AG04450 (cell line): ENCODE data around the gene ARF1. TPM values are rescaled to one million over a fixed set of nuclear protein-coding genes. Genes with fewer than 3 reads are reported as not detected.

Experiments used
- CTCF ChIA-PET: fragments of 300-600, 350-600 bp; formaldehyde crosslinking; extraction: SDS; loops from one replicate; lab custom pipeline; 2022; ENCODE audit warnings: antibody characterized with exemption, inconsistent platforms; lab: Charles Lee
- POLR2A ChIA-PET: fragments of 350-600 bp; formaldehyde crosslinking; extraction: SDS; loops from one replicate; lab custom pipeline; 2021; ENCODE audit warnings: antibody characterized with exemption, inconsistent platforms; lab: Yijun Ruan, JAX
- DNase-seq: peaks from one replicate; pipeline ENCODE4 v3.0.0-alpha.2; 2011; ENCODE audit warnings: low read depth, low spot score
- H3K27ac ChIP-seq: one replicate; pipeline ENCODE4 v1.5.1; 2012; ENCODE audit warnings: low read depth, low read length, control low read depth
- H3K27me3 ChIP-seq: one replicate; pipeline ENCODE4 v1.6.0; 2012; ENCODE audit warnings: low read length; ENCODE audit not compliant: control insufficient read depth, insufficient read depth
- H3K4me3 ChIP-seq: 2 replicates; pipeline ENCODE4 v1.5.1; 2011; ENCODE audit warnings: mild to moderate bottlenecking, low read depth, low read length, control low read depth
- H3K9me3 ChIP-seq: 2 replicates; pipeline ENCODE4 v1.5.1; 2012; ENCODE audit warnings: low read length; ENCODE audit not compliant: control insufficient read depth, insufficient read depth
- polyA plus RNA-seq: library from polyadenylated mRNA; depleted of rRNA; stranded (reverse); fragments of >200 nt; gene quantifications from 2 replicates; pipeline ENCODE4 v1.2.3, GENCODE V29; 2011
- TF ChIP-seq, protein P1 (sequence below): IDR thresholded peaks from 2 replicates; pipeline ENCODE4 v1.5.1; 2011; ENCODE audit warnings: low read depth, low read length, control low read depth, inconsistent platforms

The ARF1 gene
- polyA plus RNA-seq, 1 experiment = 445 TPM

DNA sequence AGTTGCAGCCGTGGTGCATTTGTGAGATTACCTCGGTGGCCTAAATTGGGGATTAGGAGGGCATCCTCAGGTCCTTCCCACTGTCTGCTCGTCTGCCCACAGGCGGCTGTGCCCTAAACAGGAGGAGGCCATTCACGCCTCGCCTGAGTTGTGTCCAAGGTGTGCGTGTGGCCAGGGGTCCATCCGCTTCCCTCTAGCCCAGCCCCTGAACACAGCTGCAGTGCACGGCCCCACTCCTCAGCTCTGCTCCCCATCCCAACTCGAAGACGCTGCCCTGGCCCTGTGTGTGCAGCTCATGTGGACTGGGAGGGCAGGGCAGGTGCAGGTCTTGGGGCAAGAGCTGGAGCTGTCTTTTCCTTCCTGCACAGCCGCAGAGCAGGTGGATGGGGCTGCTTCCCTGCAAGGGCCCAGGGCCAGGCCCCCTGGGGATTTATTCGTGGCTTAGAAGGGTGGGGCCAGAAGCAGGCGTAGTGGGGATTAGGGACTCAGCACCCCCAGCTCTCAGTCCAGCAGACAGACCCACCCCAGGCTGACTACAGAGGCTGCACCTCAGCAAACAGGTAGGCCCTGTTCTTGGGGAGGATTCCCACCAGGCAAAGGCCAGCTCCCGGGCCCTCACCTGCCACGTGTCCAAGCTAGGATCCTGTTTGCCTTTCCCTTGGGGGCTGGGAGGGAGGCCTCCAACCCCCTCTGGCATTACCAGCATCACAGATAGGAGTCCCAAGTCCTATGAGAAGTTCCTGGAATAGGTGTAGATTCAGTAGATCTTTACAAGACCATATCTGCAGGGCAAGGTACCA, 61.9 kb downstream of the ARF1 start:
- POLR2A ChIA-PET = no interaction called here
- CTCF ChIA-PET = interaction anchor here (1.1 to 1.9 kb wide), 2 partner anchors 14 to 21 kb away, joined by 3 to 7 read pairs; no protein-coding TSS in a partner anchor

DNA sequence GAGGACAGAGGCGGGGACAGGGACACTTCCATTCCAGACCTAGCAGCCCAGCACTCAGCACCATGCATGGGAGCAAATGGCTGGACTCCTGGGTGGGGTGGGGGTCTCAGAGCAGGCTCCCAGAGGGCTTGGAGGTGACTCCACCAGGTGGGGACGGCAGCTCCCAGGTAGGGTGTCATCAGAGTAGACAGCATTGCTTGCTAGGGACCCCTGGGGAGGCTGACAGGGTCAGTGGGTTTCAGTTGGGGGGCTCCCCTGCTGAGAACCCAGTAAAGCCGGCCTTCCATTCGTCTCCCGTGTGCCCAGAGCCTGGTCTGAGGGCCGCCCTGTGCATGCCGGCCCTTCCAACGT, 62.5 kb downstream of the ARF1 start:
- DNase-seq = no peak
- Histone ChIP-seq H3K27me3 (no peaks in the 10 kb centered on the region), H3K27ac (no peak overlapping the region), H3K9me3 (no peaks in the 10 kb centered on the region; the same call in 1 of the 2 replicates), H3K4me3 (no peak overlapping the region)
- ChIA-PET POLR2A (no interaction called here), CTCF (interaction anchor here (1.1 kb wide), 1 partner anchor 14 kb away, joined by 3 read pairs; no protein-coding TSS in a partner anchor)
- TF ChIP-seq, protein P1, sequence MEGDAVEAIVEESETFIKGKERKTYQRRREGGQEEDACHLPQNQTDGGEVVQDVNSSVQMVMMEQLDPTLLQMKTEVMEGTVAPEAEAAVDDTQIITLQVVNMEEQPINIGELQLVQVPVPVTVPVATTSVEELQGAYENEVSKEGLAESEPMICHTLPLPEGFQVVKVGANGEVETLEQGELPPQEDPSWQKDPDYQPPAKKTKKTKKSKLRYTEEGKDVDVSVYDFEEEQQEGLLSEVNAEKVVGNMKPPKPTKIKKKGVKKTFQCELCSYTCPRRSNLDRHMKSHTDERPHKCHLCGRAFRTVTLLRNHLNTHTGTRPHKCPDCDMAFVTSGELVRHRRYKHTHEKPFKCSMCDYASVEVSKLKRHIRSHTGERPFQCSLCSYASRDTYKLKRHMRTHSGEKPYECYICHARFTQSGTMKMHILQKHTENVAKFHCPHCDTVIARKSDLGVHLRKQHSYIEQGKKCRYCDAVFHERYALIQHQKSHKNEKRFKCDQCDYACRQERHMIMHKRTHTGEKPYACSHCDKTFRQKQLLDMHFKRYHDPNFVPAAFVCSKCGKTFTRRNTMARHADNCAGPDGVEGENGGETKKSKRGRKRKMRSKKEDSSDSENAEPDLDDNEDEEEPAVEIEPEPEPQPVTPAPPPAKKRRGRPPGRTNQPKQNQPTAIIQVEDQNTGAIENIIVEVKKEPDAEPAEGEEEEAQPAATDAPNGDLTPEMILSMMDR = no peak

More for the DNA sequence above, 61.9 kb downstream of the ARF1 start:
- Histone ChIP-seq H3K27ac (no peak overlapping the region), H3K27me3 (no peaks in the 10 kb centered on the region), H3K4me3 (no peak overlapping the region), H3K9me3 (no peaks in the 10 kb centered on the region; the same call in 1 of the 2 replicates)
- TF ChIP-seq, protein P1 = no peak
- DNase-seq = no peak

DNA sequence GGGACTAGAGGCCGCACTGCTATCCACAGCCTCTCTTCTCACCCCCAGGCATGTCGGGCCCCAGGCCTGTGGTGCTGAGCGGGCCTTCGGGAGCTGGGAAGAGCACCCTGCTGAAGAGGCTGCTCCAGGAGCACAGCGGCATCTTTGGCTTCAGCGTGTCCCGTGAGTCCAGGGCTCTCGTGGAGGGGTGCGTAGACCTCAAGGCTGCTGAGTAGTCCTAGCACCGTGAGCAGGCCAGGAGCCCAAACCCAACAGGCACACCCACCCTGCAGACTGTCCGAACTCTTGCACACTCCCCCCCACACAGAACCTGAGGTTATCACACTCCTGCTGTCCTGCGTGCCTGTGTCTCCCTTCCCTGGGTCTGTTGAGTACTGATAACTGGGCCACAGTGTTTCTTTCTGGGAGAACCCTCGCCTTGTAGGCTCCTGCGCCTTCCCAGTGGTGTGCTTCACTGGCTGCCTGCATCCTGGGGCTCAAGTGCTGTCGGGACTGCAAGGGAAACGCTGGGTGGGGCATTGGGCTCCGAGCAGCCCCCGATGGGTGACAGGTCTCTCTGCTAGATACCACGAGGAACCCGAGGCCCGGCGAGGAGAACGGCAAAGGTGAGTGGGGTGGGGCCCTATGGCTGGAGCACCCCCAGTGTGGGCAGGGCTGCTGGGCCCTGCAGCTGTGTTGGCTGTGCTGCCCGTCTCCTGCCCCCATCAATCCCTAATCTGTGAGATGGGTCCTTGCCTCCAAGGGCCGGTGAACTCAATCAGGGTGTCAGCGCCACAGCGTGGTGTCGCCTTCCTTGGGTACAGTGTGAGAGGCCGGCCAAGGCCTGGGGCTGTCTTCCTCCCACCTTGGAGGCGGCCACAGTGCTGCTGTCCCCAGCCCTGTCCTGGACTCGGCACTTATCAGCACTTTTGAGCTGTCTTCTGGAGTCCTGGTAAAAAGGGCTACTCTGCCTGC, 63.2 kb downstream of the ARF1 start:
- ChIA-PET CTCF (interaction anchor here (1.1 kb wide), 1 partner anchor 15 kb away, joined by 3 read pairs; no protein-coding TSS in a partner anchor), POLR2A (no interaction called here)
- Histone ChIP-seq H3K4me3 (no peak overlapping the region), H3K27ac (no peak overlapping the region), H3K9me3 (no peaks in the 10 kb centered on the region; the same call in 1 of the 2 replicates), H3K27me3 (no peaks in the 10 kb centered on the region)
- DNase-seq = no peak
- TF ChIP-seq, protein P1 = no peak

DNA sequence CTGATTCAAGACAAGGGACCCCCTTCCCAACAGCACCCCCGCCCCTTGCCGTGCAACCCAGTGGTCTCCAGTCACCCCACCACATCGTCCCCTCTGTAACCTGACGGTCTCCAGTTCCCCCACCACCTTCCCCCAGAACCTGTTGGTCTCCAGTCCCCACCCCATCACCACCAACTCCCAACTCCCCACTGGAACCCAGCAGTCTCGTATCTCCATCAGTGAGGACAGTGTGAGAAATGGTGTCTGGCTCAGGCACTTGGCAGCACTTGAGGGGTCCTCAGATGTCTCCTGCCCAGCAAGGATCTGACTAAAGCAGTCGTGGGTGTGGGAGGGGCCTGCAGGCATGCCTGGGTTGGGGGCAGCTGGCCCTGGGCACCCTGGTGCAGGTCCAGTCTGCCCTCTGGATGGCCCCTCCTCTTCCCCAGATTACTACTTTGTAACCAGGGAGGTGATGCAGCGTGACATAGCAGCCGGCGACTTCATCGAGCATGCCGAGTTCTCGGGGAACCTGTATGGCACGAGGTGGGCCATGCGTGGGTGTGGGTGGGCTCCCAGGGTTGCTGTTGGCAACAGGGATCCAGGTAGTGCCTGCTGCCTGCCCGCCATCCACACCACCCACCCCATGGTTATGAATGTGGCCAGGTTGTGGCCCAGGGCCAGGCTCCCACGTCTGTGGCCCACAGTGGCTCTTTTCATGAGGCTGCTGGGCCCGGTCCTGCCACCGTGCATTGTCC, 64.1 kb downstream of the ARF1 start:
- TF ChIP-seq, protein P1 = no peak
- no peak for DNase-seq
- Histone ChIP-seq H3K27ac (no peak overlapping the region), H3K4me3 (no peak overlapping the region), H3K9me3 (no peaks in the 10 kb centered on the region; the same call in 1 of the 2 replicates), H3K27me3 (no peaks in the 10 kb centered on the region)
- ChIA-PET POLR2A (no interaction called here), CTCF (no interaction called here)
